Stimulated activated CD8-positive, alpha-beta memory T cell treated with anti-CD3 and anti-CD28 coated beads, Interleukin-12 subunit alpha, Interleukin-12 subunit beta, amount 100 ng/mL, for 24 hours (primary cell): ENCODE data around the gene SPDYE3.
"Not testable (repeated sequence)": the region's sequence is repeated elsewhere in the genome, so short reads cannot be mapped to it uniquely, and the experiment has no call there.

Experiments
- DNase-seq: peaks from one replicate; pipeline ENCODE4 v3.0.0-alpha.2; 2020; ENCODE audit errors: extremely low read depth

SPDYE3 gene, protein sequence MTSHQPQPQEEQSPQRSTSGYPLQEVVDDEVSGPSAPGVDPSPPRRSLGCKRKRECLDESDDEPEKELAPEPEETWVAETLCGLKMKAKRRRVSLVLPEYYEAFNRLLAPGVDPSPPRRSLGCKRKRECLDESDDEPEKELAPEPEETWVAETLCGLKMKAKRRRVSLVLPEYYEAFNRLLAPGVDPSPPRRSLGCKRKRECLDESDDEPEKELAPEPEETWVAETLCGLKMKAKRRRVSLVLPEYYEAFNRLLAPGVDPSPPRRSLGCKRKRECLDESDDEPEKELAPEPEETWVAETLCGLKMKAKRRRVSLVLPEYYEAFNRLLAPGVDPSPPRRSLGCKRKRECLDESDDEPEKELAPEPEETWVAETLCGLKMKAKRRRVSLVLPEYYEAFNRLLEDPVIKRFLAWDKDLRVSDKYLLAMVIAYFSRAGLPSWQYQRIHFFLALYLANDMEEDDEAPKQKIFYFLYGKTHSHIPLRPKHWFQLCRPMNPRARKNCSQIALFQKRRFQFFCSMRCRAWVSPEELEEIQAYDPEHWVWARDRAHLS

DNA sequence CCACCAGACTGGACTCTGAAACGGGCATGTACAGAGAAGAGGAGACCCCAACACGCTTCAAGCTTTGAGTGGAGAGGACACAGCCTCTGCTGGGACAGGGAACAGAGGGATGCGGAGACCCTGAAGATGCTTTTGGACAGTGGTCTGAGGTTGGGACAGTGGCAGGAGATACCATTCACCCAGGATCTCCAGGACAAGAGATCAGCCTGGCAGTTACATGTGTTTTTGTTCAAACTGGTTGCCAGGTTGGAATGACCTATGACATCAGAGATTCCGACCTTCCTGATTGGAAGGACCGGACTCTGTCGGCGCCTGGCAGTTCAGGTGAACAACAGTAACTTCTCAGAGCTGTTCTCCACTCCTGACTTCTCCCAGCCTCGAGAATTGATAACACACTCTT lies at the start of gene SPDYE3:
TSS of gene SPDYE3 (plus strand) at position 301 of the 400 bp plus-strand sequence. CDS start 184 bp downstream, outside the sequence.
- DNase-seq = not testable (repeated sequence)

DNA sequence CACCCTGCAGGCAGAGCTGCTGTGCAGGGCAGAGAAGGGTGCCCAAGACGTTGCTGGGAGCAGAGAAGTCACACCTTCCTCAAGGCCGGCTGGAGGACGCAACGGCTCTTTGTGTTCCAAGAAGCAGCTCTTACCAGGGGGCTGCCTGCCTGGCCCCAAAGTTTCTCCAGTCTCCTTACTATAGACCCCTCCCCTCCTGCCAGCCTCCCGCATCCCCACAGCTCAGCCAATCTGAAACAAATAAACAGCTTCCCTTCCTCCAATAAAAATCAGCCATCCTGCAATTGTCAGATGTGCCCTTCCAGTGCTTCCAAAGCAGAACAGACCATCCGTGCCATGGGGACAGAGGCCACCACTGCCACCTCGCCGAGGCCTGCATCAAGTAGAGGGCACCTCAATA lies 47.5 kb upstream of the SPDYE3 start:
- not testable (repeated sequence) for DNase-seq

DNA sequence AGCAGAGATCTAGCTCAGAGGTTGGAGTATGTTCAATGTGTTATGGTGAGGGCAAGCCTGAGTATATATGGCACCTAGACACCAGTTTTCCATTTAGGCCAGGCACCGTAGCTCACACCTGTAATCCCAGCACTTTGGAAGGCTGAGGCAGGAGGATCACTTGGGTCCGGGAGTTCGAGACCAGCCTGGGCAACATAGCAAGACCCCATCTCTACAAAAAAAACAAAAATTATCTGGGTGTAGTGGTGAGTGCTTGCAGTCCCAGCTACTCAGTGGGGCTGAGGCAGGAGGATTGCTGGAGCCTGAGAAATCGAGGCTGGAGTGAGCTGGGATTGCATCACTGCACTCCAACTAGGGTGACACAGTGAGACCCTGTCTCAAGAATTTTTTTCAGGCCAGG lies 44.6 kb upstream of the SPDYE3 start:
- DNase-seq = not testable (repeated sequence)

DNA sequence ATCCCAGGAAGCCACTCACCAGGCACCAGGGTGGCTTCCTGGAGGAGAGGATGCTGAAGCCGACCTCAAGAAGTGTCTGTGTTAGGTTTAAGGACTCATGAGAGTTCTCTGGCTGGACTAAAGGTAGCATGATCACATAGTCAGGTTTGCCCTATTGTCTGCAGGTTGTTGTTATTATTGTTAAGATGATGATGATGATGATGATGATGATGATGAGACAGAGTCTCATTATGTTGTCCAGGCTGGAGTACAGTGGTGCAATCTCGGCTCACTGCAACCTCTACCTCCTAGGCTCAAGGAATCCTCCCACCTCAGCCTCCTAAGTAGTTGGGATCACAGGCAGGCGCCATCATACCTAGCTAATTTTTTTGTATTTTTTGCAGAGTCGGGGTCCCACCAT lies 43.3 kb upstream of the SPDYE3 start:
- not testable (repeated sequence) for DNase-seq

DNA sequence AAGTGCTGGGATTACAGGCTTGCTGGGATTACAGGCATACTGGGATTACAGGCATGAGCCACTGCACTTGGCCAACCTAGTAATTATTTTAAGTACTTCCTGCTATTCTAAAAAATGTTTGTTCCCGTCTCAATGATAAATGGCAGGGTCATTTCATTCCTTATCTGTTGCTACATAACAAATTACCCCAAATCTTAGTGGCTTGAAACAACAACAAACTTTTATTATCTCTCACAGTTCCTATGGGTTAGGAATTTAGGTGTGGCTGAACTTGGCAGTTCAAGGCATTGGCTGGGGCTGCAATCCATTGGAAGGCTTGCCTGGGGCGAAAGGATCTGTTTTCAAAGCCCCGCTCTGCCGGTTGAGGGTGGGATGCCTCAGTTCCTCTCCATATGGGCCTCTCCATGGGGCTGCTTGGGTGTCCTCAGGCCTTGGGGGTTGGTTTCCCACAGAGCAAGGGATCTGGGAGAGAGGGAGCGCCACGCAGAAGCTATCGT lies 42.8 kb upstream of the SPDYE3 start:
- not testable (repeated sequence) for DNase-seq

DNA sequence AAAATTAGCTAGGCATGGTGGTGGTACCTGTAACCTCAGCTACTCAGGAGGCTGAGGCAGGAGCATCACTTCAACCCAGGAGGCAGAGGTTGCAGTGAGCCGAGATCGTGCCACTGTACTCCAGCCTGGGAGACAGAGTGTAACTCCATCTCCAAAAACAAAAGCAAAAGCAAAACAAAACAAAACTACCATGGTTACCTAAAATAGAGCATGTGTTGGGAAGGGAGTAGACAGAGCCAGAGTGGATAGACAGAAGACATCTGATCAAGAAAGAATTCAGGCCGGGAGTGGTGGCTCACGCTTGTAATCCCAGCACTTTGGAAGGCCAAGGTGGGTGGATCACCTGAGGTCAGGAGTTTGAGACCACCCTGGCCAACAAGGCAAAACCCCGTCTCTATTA lies 41.7 kb upstream of the SPDYE3 start:
- DNase-seq = not testable (repeated sequence)

DNA sequence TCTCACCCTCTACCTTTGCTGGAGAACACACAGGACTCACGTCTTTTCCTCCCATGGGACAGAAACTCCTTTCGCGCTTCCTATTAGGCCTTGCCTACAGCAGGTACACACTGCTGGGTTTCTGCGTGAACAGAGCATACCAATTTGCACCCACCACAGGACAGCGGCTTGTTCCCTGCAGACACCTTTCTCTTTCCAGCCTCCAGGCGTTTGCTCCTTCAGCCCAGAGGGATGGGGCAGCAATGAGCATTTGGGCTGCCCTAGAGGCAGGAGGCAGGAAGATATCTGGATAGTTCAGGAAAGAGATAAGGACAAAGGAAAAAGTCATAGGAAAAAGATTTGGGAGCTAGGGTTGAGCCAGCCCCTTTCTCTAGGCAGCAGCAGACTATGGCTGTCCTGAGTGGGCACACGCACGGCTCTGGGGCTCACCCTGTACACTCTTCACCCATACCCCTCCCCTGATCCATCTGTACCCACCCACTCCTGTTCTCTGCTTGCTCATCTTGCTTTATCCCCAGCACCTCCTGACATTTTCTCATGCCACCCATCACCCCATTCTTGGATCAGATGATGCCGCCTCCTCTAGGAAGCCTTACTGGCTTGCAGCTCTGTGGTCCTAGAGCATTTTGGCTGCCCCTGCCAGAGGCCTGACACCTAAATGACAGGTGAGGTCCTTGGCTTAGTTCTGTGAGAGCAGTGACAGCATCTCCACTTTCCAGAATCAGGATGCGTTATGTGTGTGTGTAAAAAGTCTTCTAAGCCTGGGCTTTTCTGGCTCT lies 40.7 kb upstream of the SPDYE3 start:
- DNase-seq = no peak

DNA sequence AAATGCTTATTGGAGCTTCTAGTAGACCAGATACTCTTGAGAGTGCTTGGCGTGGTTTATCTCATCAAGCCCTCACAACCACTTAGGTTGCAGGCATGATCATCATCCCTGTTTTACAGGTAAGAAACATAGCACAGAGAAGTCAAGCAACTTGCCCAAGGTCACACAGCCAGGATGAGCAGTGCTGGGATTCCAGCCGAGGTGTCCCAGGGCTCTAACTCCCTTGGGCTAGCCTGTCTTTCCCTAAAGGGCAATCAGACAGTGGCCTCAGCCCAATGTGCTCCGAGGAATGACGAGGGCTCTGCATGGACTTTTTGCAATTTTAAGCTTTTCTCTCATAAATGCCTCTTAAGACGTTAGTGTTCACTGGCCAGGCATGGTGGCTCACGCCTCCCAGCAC lies 39.9 kb upstream of the SPDYE3 start:
- no peak for DNase-seq

DNA sequence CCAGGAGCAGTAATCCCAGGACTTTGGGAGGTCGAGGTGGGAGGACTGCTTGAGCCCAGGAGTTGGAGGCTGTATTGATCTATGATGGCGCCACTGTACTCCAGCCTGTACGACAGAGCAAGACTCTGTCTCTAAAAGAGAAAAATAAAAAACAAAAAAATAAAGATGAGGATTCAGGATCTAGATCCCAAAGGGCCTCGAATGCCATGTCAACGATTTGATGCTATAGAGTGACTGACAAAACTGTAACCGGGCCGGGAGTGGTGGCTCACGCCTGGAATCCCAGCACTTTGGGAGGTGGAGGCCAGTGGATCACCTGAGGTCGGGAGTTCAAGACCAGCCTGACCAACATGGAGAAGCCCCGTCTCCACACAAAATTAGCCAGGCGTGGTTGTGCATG lies 38.6 kb upstream of the SPDYE3 start:
- DNase-seq = not testable (repeated sequence)

DNA sequence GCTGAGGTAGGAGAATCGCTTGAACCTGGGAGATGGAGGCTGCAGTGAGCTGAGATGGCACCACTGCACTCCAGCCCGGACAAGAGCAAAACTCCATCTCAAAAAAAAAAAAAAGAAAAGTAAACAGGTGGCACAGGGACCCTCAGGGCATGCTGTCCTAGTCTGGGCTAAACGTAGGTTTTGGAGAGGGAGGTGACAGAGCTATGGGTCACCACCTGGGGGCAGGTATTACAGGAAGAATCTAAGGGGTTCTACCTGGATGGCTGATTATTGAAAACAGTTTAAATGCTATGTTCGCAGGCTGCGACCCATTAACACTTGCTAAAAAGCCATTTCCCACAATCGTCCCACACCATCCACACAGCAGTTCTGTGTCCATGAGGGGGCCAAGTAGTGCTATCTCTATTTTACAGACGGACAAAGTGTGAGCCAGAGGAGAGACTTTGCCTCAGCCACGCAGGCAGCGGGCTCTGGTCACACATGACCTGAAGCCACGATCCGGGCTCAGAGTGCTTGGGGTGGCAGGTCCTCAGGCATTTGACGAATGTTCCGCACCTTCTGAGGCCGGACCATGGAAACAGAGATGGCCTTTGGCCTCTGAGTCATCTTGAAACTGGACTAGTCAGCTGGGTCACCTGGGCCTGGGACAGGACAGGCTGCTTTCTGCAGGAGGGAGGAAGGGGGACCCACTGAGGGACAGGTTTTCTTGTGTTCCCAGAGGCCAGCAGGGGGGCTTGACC lies 38.0 kb upstream of the SPDYE3 start:
- not testable (repeated sequence) for DNase-seq

DNA sequence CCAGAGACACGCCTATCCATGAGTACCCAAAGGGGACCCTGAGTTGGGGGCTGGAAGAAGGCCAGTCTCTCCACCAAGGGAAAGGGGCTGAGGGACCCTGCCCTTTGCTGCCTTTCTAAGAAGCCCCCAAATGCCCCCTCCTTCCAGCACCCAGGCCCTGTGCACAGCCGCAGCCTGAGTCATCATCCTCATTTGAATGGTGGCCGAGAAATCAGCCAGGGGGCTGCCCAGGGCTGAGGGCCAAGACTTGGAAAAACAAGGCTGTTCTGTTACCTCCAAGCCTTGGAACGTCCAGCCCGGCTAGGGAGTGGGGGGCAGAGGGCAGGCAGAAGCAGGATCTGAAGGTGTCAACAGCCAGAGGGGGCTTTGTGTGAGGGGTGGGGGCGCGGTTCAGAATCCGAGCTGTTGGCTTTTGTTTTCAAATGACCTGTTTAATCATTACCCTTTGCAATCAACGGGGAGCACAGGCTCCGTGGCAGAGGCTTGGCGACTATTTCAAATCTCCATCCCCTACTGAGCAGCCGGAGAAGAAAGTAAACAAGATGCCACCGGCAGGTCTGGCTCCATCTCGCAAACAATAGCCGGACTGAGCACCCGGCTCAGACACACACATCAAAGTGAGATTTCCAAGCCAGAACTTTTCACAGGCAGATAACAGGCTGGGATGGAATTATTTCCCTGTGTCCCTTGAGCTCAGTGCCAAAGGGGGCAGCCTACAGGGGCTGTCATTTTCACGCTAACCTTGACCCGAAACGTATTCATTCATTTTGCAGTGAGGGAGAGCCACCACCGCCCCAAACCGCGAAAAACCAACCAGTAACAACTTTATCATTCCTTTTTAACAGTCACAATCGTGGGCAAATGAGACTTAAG lies 37.2 kb upstream of the SPDYE3 start:
- DNase-seq = not testable (repeated sequence)

DNA sequence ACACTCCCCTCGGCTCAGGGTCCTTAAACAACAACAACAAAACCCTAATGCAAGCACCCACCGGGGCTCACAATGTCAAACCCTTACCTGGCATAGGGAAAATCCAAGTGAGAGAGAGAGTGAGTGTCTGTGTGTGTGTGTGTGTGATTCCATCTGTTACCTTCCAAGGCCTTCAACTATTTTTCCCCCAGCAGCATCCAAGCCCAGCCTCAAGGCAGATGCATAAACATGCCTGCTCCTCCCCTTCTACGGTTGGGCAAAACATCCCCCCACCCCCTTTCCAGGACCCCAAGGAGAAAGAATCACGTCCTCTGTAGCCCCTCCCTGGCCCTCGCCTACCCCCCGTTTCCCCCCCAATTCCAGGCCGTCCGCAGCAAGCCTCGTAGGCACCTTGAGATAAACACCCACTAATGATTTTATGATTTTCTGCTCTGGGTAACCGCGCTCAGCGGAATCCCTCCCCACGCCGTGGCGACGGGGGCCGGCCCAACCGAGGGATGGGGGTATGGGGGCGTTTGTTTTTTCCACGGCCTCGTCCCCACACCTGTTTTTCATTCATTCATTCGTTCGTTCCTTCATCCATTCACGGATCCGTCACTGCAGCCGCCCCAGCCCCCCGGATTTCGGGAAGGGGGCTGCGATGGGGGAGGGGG lies 36.4 kb upstream of the SPDYE3 start:
- not testable (repeated sequence) for DNase-seq

DNA sequence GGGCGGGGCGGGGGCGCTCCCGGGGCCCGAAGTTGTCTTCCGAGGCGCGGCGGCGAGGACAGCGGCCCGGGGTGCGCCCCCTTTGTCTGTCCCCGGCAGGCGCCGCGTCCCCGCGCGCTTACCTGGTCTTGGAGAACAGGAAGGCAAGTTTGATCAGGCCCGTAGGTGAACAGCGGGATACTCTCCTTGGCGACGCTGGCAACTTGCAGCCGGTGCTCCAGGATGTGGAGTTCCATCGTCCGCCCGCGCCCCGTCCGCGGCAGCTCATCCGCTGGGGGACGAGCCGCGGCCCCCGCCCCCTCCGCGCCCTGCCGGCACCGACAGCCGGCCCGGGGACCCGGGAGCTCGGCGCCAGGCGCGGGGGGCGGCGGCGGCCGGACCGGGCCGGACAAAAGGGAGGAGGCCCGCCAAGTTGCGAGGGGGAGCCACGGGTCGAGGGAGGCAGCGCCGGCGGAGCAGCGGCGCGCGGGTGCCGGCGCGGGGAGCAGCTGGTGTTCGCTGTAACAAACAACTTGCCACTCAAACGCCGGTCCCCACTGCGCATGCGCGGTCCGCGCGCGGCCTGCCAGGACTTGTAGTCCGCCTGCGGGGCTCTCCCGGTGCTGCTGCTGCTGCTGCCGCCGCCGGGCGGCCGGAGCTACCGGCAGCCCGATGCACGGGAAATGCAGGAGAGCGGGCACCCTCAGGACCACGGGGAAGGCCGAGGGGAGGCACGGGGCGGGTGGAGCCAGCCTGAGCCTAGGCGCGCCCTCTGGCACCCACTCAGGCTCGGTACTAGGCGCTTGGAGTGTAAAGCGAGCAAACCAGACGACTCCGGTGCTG lies 35.6 kb upstream of the SPDYE3 start:
- peak; percentile 95 for DNase-seq

DNA sequence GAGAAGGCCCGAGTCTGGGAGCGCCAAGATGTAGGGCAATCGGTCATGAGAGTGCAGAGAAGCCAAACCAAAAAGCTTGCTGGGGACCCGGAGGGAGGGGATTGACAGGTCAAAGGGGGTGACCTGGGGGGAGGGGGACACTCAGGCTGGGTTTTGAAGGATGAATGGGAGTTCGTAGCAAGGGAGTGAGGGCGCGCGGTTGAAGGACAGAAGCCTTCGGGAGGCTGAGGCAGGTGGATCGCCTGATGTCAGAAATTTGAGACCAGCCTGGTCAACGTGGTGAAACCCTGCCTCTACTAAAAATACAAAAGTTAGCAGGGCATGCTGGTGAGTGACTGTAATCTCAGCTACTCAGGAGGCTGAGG lies 35.0 kb upstream of the SPDYE3 start:
- not testable (repeated sequence) for DNase-seq

DNA sequence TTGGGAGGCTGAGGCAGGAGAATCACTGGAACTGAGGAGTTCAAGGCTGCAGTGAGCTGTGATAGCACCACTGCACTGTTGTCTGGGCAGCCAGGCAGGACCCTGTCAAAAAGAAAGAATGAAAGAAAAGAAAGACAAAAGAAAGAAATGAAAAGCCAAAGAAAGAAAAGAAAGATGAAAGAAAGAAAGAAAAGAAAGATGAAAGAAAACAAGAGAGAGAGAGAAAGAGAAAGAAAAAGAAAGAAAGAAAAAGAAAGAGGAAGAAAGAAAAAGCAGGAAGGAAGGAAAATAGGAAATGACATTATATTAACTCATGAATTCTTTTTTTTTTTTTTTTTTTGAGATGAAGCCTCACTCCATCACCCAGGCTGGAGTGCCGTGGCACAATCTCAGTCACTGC lies 32.4 kb upstream of the SPDYE3 start:
- no peak for DNase-seq

DNA sequence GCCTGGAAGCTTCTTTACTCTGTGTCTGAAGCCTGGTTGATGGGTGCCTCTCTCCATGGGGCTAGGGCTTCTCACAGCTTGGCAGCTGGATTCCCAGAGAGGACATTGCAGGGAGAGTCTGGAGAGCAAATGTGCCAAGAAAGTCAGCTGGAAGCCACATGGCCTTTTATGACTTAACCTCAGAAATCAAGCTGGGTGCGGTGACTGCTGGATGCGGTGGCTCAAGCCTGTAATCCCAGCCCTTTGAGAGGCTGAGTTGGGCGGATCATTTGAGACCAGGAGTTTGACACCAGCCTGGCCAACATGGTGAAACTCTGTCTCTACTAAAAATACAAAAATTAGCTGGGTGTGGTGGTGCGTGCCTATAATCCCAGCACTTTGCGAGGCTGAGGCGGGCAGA lies 31.4 kb upstream of the SPDYE3 start:
- not testable (repeated sequence) for DNase-seq

DNA sequence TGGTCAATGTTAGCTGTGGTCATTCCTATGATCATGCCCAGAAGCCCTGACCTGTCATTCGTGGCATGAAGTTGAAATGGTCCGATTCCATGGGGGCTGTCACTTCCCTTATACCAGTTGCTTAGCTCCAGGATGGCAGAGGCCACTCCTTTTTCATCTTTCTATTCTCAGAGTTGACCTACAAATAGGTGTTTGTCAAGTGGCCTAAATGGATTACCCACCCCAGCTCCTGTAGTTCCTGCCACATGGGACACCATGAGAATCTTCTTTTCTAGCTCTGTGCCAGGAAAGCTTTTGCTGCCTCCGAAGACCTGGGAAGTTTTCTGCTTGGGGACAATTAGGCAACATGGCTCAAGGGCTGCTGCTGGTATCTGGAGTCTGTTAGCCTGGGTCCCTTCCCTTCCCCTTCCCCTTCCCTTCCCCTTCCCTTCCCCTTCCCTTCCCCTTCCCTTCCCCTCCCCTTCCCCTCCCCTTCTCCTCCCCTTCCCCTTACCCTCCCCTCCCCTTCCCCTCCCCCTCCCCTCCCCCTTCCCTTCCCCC lies 25.4 kb upstream of the SPDYE3 start:
- DNase-seq = not testable (repeated sequence)

DNA sequence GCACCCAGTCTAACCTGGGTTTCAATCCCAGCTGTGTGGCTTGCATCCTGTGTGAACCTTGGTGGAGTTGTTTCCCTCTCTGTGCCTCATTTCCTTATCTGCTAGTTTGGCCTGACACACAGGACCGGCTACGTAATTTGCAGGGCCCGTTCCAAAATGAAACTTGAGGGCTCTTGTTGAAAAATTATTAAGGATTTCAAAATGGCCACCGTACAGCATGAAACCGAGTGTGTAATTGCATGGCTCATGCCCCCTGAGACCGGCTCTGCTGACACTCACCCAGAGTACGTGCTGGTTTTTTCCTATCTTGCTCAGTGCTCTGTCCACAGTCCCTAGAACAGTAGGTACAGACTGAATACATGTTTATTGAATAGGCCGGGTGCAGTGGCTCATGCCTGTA lies 24.4 kb upstream of the SPDYE3 start:
- not testable (repeated sequence) for DNase-seq
